Panc1 (cell line): ENCODE data around the gene TEX53. TPM values are rescaled to one million over a fixed set of nuclear protein-coding genes. Genes with fewer than 3 reads are reported as not detected.

Source experiments
- ATAC-seq: fragments of 200-7000 bp; cut with Tn5 transposase; 2 replicates; pipeline ENCODE4 v1.9.1; 2020; ENCODE audit warnings: mild to moderate bottlenecking, moderate library complexity
- BruUV-seq: library from RNA; stranded (reverse); fragments of 400-500 nt; replicated peaks from 2 replicates; lab custom pipeline; 2021; lab: Mats Ljungman, UMichigan
- CTCF ChIA-PET: fragments of 300-600 bp; sonication (Branson Sonifier 250); formaldehyde crosslinking; loops from one replicate; lab custom pipeline; 2022; ENCODE audit warnings: antibody characterized with exemption; lab: Charles Lee
- POLR2A ChIA-PET: fragments of 300-600 bp; sonication (Branson Sonifier 250); formaldehyde crosslinking; loops from one replicate; lab custom pipeline; 2022; ENCODE audit warnings: antibody characterized with exemption; lab: Charles Lee
- DNase-seq: peaks from one replicate; pipeline ENCODE4 v3.0.0-alpha.2; 2010; ENCODE audit warnings: low read depth, low spot score
- H3K27ac ChIP-seq: 2 replicates; pipeline ENCODE4 v1.5.1; 2011; ENCODE audit warnings: mild to moderate bottlenecking, low read length, inconsistent platforms
- H3K27me3 ChIP-seq: fragments of 200-500 bp; sonication (Bioruptor generic); 2 replicates; pipeline ENCODE4 v1.6.0; 2014; ENCODE audit warnings: low read length, inconsistent platforms; ENCODE audit not compliant: control insufficient read depth, insufficient read depth
- H3K36me3 ChIP-seq: fragments of 200-500 bp; sonication (Bioruptor generic); 2 replicates; pipeline ENCODE4 v1.5.1; 2014; ENCODE audit warnings: inconsistent platforms, mild to moderate bottlenecking, low read length, moderate library complexity; ENCODE audit not compliant: control insufficient read depth, insufficient read depth
- H3K4me1 ChIP-seq: 2 replicates; pipeline ENCODE4 v1.5.1; 2011; ENCODE audit warnings: inconsistent platforms, mild to moderate bottlenecking, low read length, moderate library complexity; ENCODE audit not compliant: control insufficient read depth, insufficient read depth
- H3K4me3 ChIP-seq, 2 experiments: 2 replicates each; pipeline ENCODE4 v1.5.1; 2011 to 2012; ENCODE audit warnings: low read depth in 2 of 2, low read length in 2 of 2, mild to moderate bottlenecking in 2 of 2, inconsistent platforms in 1 of 2, moderate library complexity in 1 of 2
- H3K9me3 ChIP-seq: fragments of 200-500 bp; sonication (Bioruptor generic); 2 replicates; pipeline ENCODE4 v1.5.1; 2014; ENCODE audit warnings: low read depth, mild to moderate bottlenecking, inconsistent platforms, low read length, moderate library complexity; ENCODE audit not compliant: control insufficient read depth, insufficient read depth
- CTCF ChIP-seq: fragments of 450-650 bp; IDR thresholded peaks from 2 replicates; pipeline ENCODE4 v1.5.1; 2017; ENCODE audit warnings: mild to moderate bottlenecking
- POLR2AphosphoS5 ChIP-seq: IDR thresholded peaks from 2 replicates; pipeline ENCODE4 v1.6.1; 2012; ENCODE audit warnings: mild to moderate bottlenecking, low read depth, low read length, moderate library complexity
- REST ChIP-seq, 2 experiments: IDR thresholded peaks; 2 replicates each; pipeline ENCODE4 v1.6.1; 2011 to 2012; ENCODE audit warnings: low read depth in 2 of 2, control low read depth in 1 of 2, low read length in 1 of 2, mild to moderate bottlenecking in 1 of 2, moderate library complexity in 1 of 2; ENCODE audit not compliant: insufficient read depth in 1 of 2
- SIN3A ChIP-seq: IDR thresholded peaks from 2 replicates; pipeline ENCODE4 v1.6.1; 2012; ENCODE audit warnings: low read depth, mild to moderate bottlenecking, low read length, moderate library complexity, borderline replicate concordance; ENCODE audit not compliant: insufficient read depth
- TCF7L2 ChIP-seq: IDR thresholded peaks from 2 replicates; pipeline ENCODE4 v1.6.1; 2011; ENCODE audit warnings: mild to moderate bottlenecking, low read depth, low read length, inconsistent platforms
- in situ Hi-C: cut with HindIII; loops from 2 replicates; pipeline ENCODE4 v1.10.0; 2016; ENCODE audit warnings: low sequenced_read_pairs, low pct_unique_long_range_greater_than_20kb
- intact Hi-C: fragments of 100-400 bp; cut with micrococcal nuclease; formaldehyde crosslinking; loops from one replicate; pipeline ENCODE4 v1.10.0; 2022; ENCODE audit not compliant: unreplicated experiment
- total RNA-seq: library from RNA; stranded (reverse); gene quantifications from one replicate; pipeline ENCODE4 v1.2.1, GENCODE V29; 2021; ENCODE audit not compliant: unreplicated experiment

The TEX53 gene
- total RNA-seq, 1 experiment from 2014 or later: not detected

- CTCF ChIA-PET: no interaction called here
- POLR2A ChIA-PET: no interaction called here
- no peak for DNase-seq
- H3K36me3 ChIP-seq: no peaks in the 10 kb centered on the region
- in situ Hi-C loops (no loop called here), intact Hi-C loops (no loop called here)
- no peak for ATAC-seq
- no peak overlapping the region for H3K27ac ChIP-seq
- no peak for TF ChIP-seq REST (IDR thresholded peaks at IDR 0.05; ENCODE audit: insufficient read depth in 1 of 2, low read depth in 2 of 2, low read length in 1 of 2)
- no peak for TF ChIP-seq CTCF
- no peak overlapping the region for H3K4me3 ChIP-seq
- BruUV-seq: no TSS peak
- H3K4me1 ChIP-seq: no peaks in the 10 kb centered on the region
- no peaks in the 10 kb centered on the region for H3K27me3 ChIP-seq
- H3K9me3 ChIP-seq: no peaks in the 10 kb centered on the region
Observed at GRCh38 chr9:114674798-114675540, 17.4 kb upstream of the TEX53 start.

- Histone ChIP-seq H3K4me3 (no peak overlapping the region), H3K36me3 (no peaks in the 10 kb centered on the region), H3K4me1 (no peaks in the 10 kb centered on the region), H3K9me3 (no peaks in the 10 kb centered on the region), H3K27ac (no peak overlapping the region), H3K27me3 (no peaks in the 10 kb centered on the region)
- BruUV-seq: no TSS peak
- in situ Hi-C loops: no loop called here
- ChIA-PET CTCF (no interaction called here), POLR2A (no interaction called here)
- ATAC-seq: no peak
- intact Hi-C loops: no loop called here
- no peak for DNase-seq
- TF ChIP-seq REST (IDR thresholded peaks at IDR 0.05; ENCODE audit: insufficient read depth in 1 of 2, low read depth in 2 of 2, low read length in 1 of 2) (no peak), CTCF (no peak), TCF7L2 (no peak), SIN3A (no peak), POLR2AphosphoS5 (no peak)
Observed at GRCh38 chr9:114674076-114674797, 16.6 kb upstream of the TEX53 start.
